MM.1S (cell line): Measurements from ENCODE around the gene IQSEC1.

Experiments
- DNase-seq: peaks from one replicate; pipeline ENCODE4 v3.0.0-alpha.2; 2015
- H2AFZ ChIP-seq: fragments of 300-600 bp; sonication (generic); 2 replicates; pipeline ENCODE4 v1.6.0; 2016; ENCODE audit warnings: antibody characterized with exemption, low read length
- H3F3A ChIP-seq: fragments of 300-600 bp; sonication (generic); 2 replicates; pipeline ENCODE4 v1.6.1; 2016; ENCODE audit warnings: mild to moderate bottlenecking, antibody characterized with exemption, low read length, moderate library complexity, mixed read lengths; ENCODE audit not compliant: insufficient read depth
- H3K27ac ChIP-seq: fragments of 300-600 bp; sonication (generic); 2 replicates; pipeline ENCODE4 v1.5.1; 2016; ENCODE audit warnings: mild to moderate bottlenecking, low read length
- H3K27me3 ChIP-seq: fragments of 300-600 bp; sonication (generic); replicated peaks from 2 replicates; pipeline ENCODE4 v1.6.0; 2016; ENCODE audit warnings: low read length; ENCODE audit not compliant: insufficient read depth
- H3K36me3 ChIP-seq: fragments of 300-600 bp; sonication (generic); replicated peaks from 2 replicates; pipeline ENCODE4 v1.6.1; 2016; ENCODE audit warnings: mild to moderate bottlenecking, low read length, mixed read lengths; ENCODE audit not compliant: insufficient read depth
- H3K4me1 ChIP-seq: fragments of 300-600 bp; sonication (generic); 2 replicates; pipeline ENCODE4 v1.6.1; 2016; ENCODE audit warnings: low read length, mixed read lengths
- H3K4me2 ChIP-seq: fragments of 300-600 bp; sonication (generic); 2 replicates; pipeline ENCODE4 v1.6.0; 2016; ENCODE audit warnings: low read depth, low read length
- H3K4me3 ChIP-seq: fragments of 300-600 bp; sonication (generic); 2 replicates; pipeline ENCODE4 v1.5.1; 2016; ENCODE audit warnings: low read length, mixed read lengths
- H3K79me2 ChIP-seq: fragments of 300-600 bp; sonication (generic); 2 replicates; pipeline ENCODE4 v1.6.1; 2016; ENCODE audit warnings: mixed run types, low read length, mixed read lengths
- H3K9ac ChIP-seq: fragments of 300-600 bp; sonication (generic); 2 replicates; pipeline ENCODE4 v1.6.1; 2016; ENCODE audit warnings: low read length, mixed read lengths
- H3K9me2 ChIP-seq: fragments of 300-600 bp; sonication (generic); replicated peaks from 2 replicates; pipeline ENCODE4 v1.6.1; 2016; ENCODE audit warnings: mild to moderate bottlenecking, low read length, mixed read lengths; ENCODE audit not compliant: insufficient read depth
- H3K9me3 ChIP-seq: fragments of 300-600 bp; sonication (generic); replicated peaks from 2 replicates; pipeline ENCODE4 v1.6.1; 2016; ENCODE audit warnings: mild to moderate bottlenecking, low read length, mixed read lengths; ENCODE audit not compliant: insufficient read depth
- H4K20me1 ChIP-seq: fragments of 300-600 bp; sonication (generic); 2 replicates; pipeline ENCODE4 v1.6.1; 2016; ENCODE audit warnings: mild to moderate bottlenecking, low read length, moderate library complexity, mixed read lengths; ENCODE audit not compliant: insufficient read depth
- EZH2 ChIP-seq: fragments of 300-600 bp; sonication (generic); optimal IDR thresholded peaks from 2 replicates; pipeline ENCODE3; 2017; ENCODE audit warnings: low read depth, mild to moderate bottlenecking, antibody characterized with exemption, low read length, mixed read lengths
- EZH2phosphoT487 ChIP-seq: fragments of 300-600 bp; sonication (generic); IDR thresholded peaks from 2 replicates; pipeline ENCODE4 v1.6.1; 2018; ENCODE audit warnings: antibody characterized with exemption, low read length
- TF ChIP-seq, protein P1 (sequence below): fragments of 300-600 bp; sonication (generic); IDR thresholded peaks from 2 replicates; pipeline ENCODE4 v1.5.1; 2016; ENCODE audit warnings: antibody characterized with exemption, low read length, mixed read lengths

IQSEC1 gene

DNA sequence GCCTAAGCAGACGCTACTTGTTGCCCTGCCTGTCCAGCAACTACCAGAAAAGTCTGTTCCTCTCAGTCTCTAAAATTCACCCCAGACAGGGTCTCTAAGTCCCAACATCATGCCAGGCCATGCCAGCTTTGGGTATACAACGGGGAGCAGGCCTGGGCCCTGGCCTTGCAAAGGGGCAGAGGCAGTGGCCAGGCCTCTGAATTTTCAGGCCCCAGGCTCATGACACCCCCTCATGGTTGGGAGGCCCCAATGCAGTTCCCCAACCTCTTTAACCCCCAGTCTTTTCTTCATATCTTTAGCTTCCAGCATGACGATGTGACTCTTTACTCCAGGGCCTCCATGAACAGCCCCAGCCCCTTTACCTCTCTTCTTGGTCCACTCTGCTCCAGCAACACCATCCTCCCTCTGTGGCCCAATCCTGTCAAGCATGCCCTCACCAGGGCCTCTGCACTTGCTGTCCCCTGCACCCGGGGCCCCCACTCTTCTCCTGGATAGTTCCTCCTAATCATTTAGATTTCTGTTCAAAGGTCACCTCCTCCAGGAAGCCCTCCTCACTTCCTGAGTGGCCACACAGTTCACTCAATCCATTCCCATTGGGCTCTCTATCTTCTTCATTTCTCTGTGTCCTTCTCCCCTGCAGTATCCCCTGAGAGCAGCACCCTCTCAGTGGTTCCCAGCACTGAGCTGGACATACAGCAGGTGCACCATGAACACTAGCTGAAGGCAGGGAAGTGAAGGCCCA is 4.8 kb downstream of the IQSEC1 start:
- Histone ChIP-seq H3K9me3 (no peaks in the 10 kb centered on the region), H3K36me3 (no peaks in the 10 kb centered on the region), H3K4me1 (peaks cover 35% of the 10 kb centered on the region), H2AFZ (no peak overlapping the region), H3F3A (peaks cover 9% of the 10 kb centered on the region), H3K9me2 (no peaks in the 10 kb centered on the region), H3K9ac (no peak overlapping the region), H3K27me3 (no peaks in the 10 kb centered on the region), H3K4me2 (no peak overlapping the region), H4K20me1 (no peaks in the 10 kb centered on the region), H3K27ac (no peak overlapping the region), H3K79me2 (peaks cover 18% of the 10 kb centered on the region), H3K4me3 (no peak overlapping the region)
- no peak for DNase-seq
- TF ChIP-seq EZH2phosphoT487, result no peak
- TF ChIP-seq, protein P1, sequence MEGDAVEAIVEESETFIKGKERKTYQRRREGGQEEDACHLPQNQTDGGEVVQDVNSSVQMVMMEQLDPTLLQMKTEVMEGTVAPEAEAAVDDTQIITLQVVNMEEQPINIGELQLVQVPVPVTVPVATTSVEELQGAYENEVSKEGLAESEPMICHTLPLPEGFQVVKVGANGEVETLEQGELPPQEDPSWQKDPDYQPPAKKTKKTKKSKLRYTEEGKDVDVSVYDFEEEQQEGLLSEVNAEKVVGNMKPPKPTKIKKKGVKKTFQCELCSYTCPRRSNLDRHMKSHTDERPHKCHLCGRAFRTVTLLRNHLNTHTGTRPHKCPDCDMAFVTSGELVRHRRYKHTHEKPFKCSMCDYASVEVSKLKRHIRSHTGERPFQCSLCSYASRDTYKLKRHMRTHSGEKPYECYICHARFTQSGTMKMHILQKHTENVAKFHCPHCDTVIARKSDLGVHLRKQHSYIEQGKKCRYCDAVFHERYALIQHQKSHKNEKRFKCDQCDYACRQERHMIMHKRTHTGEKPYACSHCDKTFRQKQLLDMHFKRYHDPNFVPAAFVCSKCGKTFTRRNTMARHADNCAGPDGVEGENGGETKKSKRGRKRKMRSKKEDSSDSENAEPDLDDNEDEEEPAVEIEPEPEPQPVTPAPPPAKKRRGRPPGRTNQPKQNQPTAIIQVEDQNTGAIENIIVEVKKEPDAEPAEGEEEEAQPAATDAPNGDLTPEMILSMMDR, result peak; percentile 16; the same call in 1 of the 2 replicates

GRCh38 chr3:13067778-13068177 is 5.5 kb downstream of the IQSEC1 start:
- Histone ChIP-seq H3K27ac (no peak overlapping the region), H3K4me1 (peaks cover 33% of the 10 kb centered on the region), H3K4me2 (no peak overlapping the region), H3K36me3 (no peaks in the 10 kb centered on the region), H3K9ac (no peak overlapping the region), H3K27me3 (no peaks in the 10 kb centered on the region), H2AFZ (no peak overlapping the region), H3K9me2 (no peaks in the 10 kb centered on the region), H3K79me2 (peaks cover 18% of the 10 kb centered on the region), H3K4me3 (no peak overlapping the region), H3K9me3 (no peaks in the 10 kb centered on the region), H3F3A (peaks cover 7% of the 10 kb centered on the region), H4K20me1 (no peaks in the 10 kb centered on the region)
- TF ChIP-seq, protein P1, result no peak
- TF ChIP-seq EZH2phosphoT487 (no peak), EZH2 (no peak)
- DNase-seq, result no peak

GRCh38 chr3:13066834-13067233 is 6.4 kb downstream of the IQSEC1 start:
- H3F3A ChIP-seq, result no peaks in the 10 kb centered on the region
- H3K9me3 ChIP-seq, result no peaks in the 10 kb centered on the region
- no peak overlapping the region for H2AFZ ChIP-seq
- H3K4me3 ChIP-seq, result no peak overlapping the region
- H3K9ac ChIP-seq, result no peak overlapping the region
- H3K4me1 ChIP-seq, result peaks cover 24% of the 10 kb centered on the region
- H3K36me3 ChIP-seq, result no peaks in the 10 kb centered on the region
- no peak overlapping the region for H3K4me2 ChIP-seq
- H3K9me2 ChIP-seq, result no peaks in the 10 kb centered on the region
- no peak overlapping the region for H3K27ac ChIP-seq
- H4K20me1 ChIP-seq, result no peaks in the 10 kb centered on the region
- H3K79me2 ChIP-seq, result peaks cover 17% of the 10 kb centered on the region
- DNase-seq, result no peak
- TF ChIP-seq, protein P1, result no peak
- TF ChIP-seq EZH2 (no peak), EZH2phosphoT487 (no peak)
- H3K27me3 ChIP-seq, result no peaks in the 10 kb centered on the region
